Activated CD8-positive, alpha-beta T cell treated with anti-CD3 and anti-CD28 coated beads for 36 hours (primary cell): ENCODE results near the gene C10orf90. TPM values are rescaled to one million over a fixed set of nuclear protein-coding genes. Genes with fewer than 3 reads are reported as not detected.

Source experiments
- ATAC-seq: fragments of 200-7000 bp; cut with Tn5 transposase; one replicate; pipeline ENCODE4 v1.10.0; 2021; ENCODE audit warnings: mild to moderate bottlenecking, moderate library complexity
- CTCF ChIA-PET: fragments of 350-600 bp; sonication (Branson Sonifier 250); formaldehyde crosslinking; loops from one replicate; lab custom pipeline; 2021; ENCODE audit warnings: antibody characterized with exemption; lab: Charles Lee
- POLR2A ChIA-PET: fragments of 350-600 bp; sonication (Branson Sonifier 250); formaldehyde crosslinking; loops from one replicate; lab custom pipeline; 2021; ENCODE audit warnings: antibody characterized with exemption; lab: Charles Lee
- DNase-seq: peaks from one replicate; pipeline ENCODE4 v3.0.0-alpha.2; 2020
- H3K27ac Mint-ChIP-seq: one replicate; pipeline ENCODE4 v1.8.0; 2021; ENCODE audit warnings: mild to moderate bottlenecking, mixed read lengths
- H3K27me3 Mint-ChIP-seq: one replicate; pipeline ENCODE4 v1.8.0; 2021; ENCODE audit warnings: mixed read lengths
- H3K36me3 Mint-ChIP-seq: one replicate; pipeline ENCODE4 v1.8.0; 2021; ENCODE audit warnings: low read depth, mixed read lengths
- H3K4me1 Mint-ChIP-seq: one replicate; pipeline ENCODE4 v1.8.0; 2021; ENCODE audit warnings: low read depth, mixed read lengths
- H3K4me3 Mint-ChIP-seq: one replicate; pipeline ENCODE4 v1.8.0; 2021; ENCODE audit warnings: mild to moderate bottlenecking, moderate library complexity, mixed read lengths
- H3K9me3 Mint-ChIP-seq: one replicate; pipeline ENCODE4 v1.8.0; 2021; ENCODE audit warnings: mixed read lengths
- intact Hi-C: fragments of 100-400 bp; cut with micrococcal nuclease; formaldehyde crosslinking; loops from one replicate; pipeline ENCODE4 v1.10.0; 2022
- total RNA-seq, 2 experiments: library from RNA; stranded (reverse); gene quantifications; one replicate each; pipeline ENCODE4 v1.2.3, GENCODE V29; 2021
- TF ChIP-seq, protein P1 (sequence below): fragments of 200-600 bp; IDR thresholded peaks from one replicate; pipeline ENCODE4 v1.8.0; 2022; ENCODE audit warnings: antibody characterized with exemption, mild to moderate bottlenecking

Gene C10orf90
- total RNA-seq, 2 experiments from 2014 or later: not detected

DNA sequence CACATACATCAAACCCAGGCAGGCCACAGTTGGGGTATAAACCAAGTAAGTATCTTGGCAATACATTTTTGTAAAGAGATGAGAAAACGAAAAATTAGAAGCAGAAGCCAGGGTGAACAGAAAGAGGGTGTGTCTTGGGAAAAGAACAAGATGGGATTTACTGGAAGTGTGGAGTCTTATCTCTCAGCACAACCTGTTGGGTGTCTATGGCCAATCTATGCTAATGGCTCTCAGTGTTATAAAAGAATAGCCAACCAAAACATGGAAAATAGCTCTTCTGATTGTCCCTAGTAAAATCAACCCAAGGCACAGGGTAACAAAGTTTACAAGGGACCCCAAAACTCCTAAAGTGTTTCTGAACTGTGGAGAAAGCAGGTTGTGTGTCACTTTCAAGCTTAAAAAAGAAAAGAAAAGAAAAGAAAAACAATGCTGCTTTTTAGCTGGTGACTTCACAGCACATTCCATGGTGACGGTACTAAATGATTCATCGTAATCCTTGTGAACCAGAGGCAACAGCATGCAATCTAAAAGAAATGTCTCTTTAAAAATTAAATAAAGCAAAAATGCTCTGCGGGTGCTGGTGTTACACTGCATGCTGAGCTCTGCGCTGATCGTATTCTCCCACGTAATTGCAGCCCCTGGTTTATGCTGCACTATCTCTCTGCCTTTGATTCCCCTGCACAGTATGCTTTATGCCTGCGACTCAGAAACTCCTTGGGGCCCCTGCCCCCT, 100.8 kb downstream of the C10orf90 start:
- intact Hi-C loops: no loop called here
- Mint-ChIP-seq H3K27ac (no peak overlapping the region), H3K4me3 (no peak overlapping the region), H3K4me1 (no peaks in the 10 kb centered on the region), H3K27me3 (no peaks in the 10 kb centered on the region), H3K9me3 (peaks cover 2% of the 10 kb centered on the region), H3K36me3 (no peaks in the 10 kb centered on the region)
- DNase-seq (no peak), ATAC-seq (no peak)
- TF ChIP-seq, protein P1, sequence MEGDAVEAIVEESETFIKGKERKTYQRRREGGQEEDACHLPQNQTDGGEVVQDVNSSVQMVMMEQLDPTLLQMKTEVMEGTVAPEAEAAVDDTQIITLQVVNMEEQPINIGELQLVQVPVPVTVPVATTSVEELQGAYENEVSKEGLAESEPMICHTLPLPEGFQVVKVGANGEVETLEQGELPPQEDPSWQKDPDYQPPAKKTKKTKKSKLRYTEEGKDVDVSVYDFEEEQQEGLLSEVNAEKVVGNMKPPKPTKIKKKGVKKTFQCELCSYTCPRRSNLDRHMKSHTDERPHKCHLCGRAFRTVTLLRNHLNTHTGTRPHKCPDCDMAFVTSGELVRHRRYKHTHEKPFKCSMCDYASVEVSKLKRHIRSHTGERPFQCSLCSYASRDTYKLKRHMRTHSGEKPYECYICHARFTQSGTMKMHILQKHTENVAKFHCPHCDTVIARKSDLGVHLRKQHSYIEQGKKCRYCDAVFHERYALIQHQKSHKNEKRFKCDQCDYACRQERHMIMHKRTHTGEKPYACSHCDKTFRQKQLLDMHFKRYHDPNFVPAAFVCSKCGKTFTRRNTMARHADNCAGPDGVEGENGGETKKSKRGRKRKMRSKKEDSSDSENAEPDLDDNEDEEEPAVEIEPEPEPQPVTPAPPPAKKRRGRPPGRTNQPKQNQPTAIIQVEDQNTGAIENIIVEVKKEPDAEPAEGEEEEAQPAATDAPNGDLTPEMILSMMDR: no peak
- ChIA-PET POLR2A (no interaction called here), CTCF (no interaction called here)

DNA sequence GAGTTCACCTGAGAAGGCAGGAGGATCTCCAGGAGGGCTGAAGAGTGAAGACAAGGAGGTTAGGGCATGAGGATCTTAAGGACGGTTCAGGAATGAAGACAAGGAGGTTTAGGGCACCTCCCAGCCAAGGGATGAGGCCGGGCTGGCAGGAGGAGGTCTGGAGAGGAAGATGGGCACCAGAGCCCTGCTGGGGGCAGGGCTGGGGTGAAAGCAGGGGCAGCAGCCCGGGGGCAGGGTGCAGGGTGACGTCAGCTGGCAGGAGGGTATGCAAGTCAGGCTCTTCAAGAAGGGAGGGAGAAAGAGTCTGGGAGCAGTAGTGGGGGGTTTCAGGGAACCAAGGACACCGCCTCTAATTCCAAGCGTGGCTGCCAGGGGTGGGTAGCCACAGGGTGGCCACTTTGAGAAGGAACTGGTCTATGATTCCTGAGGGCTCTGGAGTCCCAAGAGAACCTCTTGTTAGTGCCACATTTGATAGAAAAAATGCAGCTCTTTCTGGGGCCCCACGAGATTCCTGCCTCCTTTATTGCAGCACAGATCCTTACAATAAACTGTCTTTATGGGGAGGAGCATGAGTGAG, 101.6 kb downstream of the C10orf90 start:
- Mint-ChIP-seq H3K36me3 (no peaks in the 10 kb centered on the region), H3K27ac (no peak overlapping the region)
- POLR2A ChIA-PET: no interaction called here

DNA sequence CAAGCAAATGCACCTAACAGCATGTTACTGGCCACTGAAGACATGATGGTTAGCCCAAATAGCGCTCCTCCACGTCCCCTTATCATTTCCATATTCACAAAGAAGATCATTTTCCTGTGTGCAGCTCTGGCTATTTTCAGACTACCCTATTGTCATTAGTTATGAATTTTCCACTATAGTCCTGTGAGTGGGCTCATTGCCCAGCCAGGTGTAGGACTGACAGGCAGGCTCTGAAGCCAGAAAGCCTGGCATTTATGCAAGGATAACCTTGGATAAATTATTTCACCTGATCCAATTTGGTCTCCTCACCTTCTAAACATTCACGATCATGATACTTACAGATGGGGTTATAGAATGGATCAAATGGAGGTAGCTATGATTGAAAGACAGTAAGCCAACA, 104.6 kb downstream of the C10orf90 start:
- intact Hi-C loops: no loop called here
- H3K4me3 Mint-ChIP-seq: no peak overlapping the region
- no peaks in the 10 kb centered on the region for H3K4me1 Mint-ChIP-seq
- DNase-seq: no peak
- H3K36me3 Mint-ChIP-seq: no peaks in the 10 kb centered on the region
- no peak overlapping the region for H3K27ac Mint-ChIP-seq
- TF ChIP-seq, protein P1: no peak
- ChIA-PET POLR2A (no interaction called here), CTCF (no interaction called here)
- no peaks in the 10 kb centered on the region for H3K27me3 Mint-ChIP-seq
- peaks cover 2% of the 10 kb centered on the region for H3K9me3 Mint-ChIP-seq
- ATAC-seq: no peak

More for the DNA sequence above, 101.6 kb downstream of the C10orf90 start:
- TF ChIP-seq, protein P1: no peak
- Mint-ChIP-seq H3K4me3 (no peak overlapping the region), H3K27me3 (no peaks in the 10 kb centered on the region), H3K9me3 (peaks cover 2% of the 10 kb centered on the region), H3K4me1 (no peaks in the 10 kb centered on the region)
- DNase-seq (no peak), ATAC-seq (no peak)
- CTCF ChIA-PET: no interaction called here
- intact Hi-C loops: no loop called here

DNA sequence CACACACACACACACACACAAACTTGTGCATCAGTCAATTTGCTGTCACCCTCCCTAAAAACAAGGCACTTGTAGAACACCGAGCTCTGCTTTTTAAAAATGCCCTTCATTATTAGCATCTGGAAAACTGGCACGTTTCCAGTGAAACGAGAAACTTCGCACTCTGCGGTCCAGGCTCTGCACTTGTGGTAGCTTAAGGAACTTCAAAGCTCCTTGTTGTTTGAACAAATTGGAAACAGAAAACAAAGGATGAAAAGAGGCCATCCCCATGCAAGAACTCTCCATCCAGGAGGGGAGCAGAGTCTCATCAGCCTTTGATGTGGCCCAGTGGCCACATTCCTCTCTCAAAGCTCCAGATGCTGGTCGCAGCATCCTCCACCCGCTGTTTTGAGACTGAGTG, 105.1 kb downstream of the C10orf90 start:
- DNase-seq (no peak), ATAC-seq (no peak)
- TF ChIP-seq, protein P1: no peak
- CTCF ChIA-PET: no interaction called here
- H3K9me3 Mint-ChIP-seq: peaks cover 2% of the 10 kb centered on the region
- H3K4me1 Mint-ChIP-seq: no peaks in the 10 kb centered on the region
- no peaks in the 10 kb centered on the region for H3K27me3 Mint-ChIP-seq
- intact Hi-C loops: no loop called here
- H3K4me3 Mint-ChIP-seq: no peak overlapping the region
- no peaks in the 10 kb centered on the region for H3K36me3 Mint-ChIP-seq
- H3K27ac Mint-ChIP-seq: no peak overlapping the region
- POLR2A ChIA-PET: no interaction called here

DNA sequence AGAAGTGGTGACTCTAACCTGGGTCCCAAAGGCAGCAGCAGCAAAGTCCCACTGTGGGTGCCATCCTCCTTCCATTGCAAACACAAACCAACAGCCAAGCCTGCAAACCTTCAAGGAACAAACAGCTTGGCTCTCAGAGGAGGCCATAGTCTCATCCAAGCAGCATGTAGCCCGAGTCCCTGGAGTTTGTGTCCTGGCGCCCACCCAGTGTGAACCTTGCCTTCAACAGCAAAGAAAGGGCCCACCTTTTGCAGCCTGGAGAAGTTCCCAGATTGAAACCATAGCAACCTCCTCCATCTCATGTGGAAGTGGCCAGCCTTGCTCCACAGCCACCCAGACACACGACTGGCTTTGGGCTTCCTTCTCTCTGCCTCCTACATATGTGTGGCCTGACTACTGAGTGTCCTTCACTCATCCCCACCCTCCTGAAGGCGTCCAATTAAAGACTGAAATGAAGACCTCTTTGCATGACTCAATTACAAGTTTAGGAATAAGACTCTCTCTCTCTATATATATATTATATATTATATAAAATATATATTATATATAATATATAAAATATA, 106.1 kb downstream of the C10orf90 start:
- H3K27me3 Mint-ChIP-seq: no peaks in the 10 kb centered on the region
- ChIA-PET CTCF (no interaction called here), POLR2A (no interaction called here)

More for the DNA sequence above, 106.1 kb downstream of the C10orf90 start:
- no peak for DNase-seq
- H3K9me3 Mint-ChIP-seq: no peaks in the 10 kb centered on the region
- no peak overlapping the region for H3K4me3 Mint-ChIP-seq
- ATAC-seq: peak; percentile 20
- H3K27ac Mint-ChIP-seq: no peak overlapping the region
- intact Hi-C loops: no loop called here
- TF ChIP-seq, protein P1: no peak
- no peaks in the 10 kb centered on the region for H3K36me3 Mint-ChIP-seq
- H3K4me1 Mint-ChIP-seq: no peaks in the 10 kb centered on the region
